HuH-7 (cell line): ENCODE results near the gene DNAI2.

ENCODE experiments used
- DNase-seq: peaks from one replicate; pipeline ENCODE4 v3.0.0; 2011; ENCODE audit warnings: low spot score

DNAI2 gene

GRCh38 chr17:74307984-74308773 is 34.1 kb downstream of the DNAI2 start:
- no peak for DNase-seq

DNA sequence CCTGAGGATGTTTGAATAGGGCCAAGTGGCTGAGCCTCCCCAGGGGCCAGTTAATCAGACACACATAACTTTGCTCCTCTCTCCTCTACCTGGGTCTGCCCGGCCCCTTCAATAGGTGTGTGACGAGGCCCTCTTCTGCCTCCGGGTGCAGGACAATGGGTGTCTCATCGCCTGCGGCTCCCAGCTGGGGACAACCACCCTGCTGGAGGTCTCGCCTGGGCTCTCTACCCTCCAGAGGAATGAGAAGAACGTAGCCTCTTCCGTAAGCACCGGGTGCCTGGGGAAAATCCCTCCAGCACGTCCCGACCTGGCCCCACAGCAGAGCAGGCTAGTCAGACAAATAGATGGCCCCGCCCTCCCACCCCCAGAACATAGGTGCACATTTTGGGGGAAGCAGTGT is 35.9 kb downstream of the DNAI2 start:
- DNase-seq = no peak

DNA sequence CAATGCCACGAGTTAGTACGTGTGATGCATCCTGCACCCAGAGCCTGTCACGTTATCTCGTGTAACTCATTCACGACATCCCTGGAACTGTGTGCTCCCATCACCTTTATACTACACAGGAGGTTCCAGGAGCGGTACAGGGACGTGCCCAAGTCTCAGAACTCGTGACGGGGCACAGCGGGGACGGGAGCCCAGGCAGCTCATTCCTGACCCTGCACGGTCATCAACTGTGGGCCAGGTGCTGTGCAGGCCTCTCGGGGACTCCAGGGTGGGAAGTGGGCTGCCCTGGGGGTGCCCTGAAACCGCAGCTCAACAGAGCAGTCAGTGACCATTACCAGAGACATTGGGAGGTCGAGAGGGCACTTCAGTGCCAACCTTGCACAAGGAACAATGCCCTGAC is 40.8 kb downstream of the DNAI2 start:
- DNase-seq = no peak

- no peak for DNase-seq
These were observed 42.2 kb downstream of the DNAI2 start for GRCh38 chr17:74316220-74316619.

- no peak for DNase-seq
These were observed 43.0 kb downstream of the DNAI2 start for GRCh38 chr17:74317071-74317470.

DNA sequence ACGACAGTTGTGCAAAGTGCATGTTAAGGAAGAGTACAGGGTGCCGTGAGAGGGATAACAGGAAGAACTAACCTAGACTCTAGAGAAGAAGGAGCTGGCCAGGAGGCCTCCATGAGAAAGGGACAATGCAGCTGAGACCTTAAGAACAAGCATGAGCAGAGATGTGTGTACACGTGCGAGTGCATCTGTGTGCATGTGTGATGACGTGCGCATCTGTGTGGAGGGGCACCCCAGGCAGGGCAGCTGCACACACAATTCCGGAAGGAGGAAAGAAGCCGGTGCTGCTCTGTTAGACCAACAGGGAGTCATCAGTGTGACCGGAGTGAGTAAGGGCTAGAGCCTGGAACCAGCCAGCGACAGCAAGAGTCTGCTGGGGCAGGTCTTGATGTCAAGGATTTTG is 44.4 kb downstream of the DNAI2 start:
- DNase-seq = no peak

GRCh38 chr17:74324521-74324920 is 50.5 kb downstream of the DNAI2 start:
- DNase-seq = no peak

GRCh38 chr17:74325376-74325742 is 51.3 kb downstream of the DNAI2 start:
- DNase-seq = no peak

DNA sequence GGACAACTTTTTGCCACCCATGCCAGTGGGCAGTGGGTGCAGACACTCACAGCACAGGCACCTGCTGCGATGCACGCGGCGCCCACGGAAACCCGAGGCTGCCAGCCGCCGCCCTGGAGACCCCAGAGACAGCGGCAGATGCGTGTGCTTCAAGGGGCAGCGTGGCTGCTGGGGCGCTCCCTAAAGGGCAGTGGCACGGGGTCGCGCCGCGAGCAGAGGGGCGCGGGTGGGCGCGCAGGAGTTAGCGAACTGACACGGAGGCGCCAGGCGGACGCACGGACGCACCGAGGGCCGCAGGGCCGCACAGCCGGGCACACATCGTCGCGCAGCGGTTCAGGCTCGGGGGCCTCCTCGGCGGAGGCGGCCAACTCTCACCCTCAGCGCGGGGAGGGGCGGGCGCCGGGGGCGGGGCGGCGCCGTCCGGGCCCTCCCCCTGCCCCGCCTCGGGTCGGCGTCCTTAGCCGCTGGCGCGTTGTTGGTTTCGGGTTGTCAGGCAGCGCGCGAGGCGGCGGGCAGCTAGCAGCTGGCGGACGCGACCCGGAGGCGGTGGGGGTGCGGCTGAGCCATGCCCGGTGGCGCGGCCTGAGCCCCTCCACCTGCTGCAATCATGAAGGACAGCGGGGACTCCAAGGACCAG is 51.8 kb downstream of the DNAI2 start, which contains the start of gene KIF19:
KIF19 (plus strand) TSS at position 484 of the 637 bp plus-strand sequence; CDS start at position 608, 124 bp downstream.
- DNase-seq = no peak

- DNase-seq = no peak
These were observed 52.5 kb downstream of the DNAI2 start for GRCh38 chr17:74326506-74326905.

DNA sequence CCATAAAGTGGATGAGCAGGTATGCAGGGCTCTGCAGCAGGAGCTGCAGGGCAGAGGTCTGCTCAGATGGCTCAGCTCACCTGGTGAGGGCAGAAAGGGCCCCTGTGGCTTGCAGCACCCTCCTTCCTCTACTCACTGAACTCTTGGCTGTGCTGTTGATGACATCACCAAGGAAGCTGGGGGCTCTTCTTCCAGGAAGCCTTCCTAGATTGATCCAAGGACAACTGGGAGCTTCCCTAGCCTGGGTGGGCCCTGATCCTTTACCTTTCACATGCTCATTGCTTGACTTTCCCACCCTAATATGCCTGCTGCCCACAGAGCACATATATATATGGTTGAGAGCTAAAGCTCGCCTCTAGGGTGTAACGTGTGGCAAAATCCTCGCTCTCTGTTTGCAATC is 54.5 kb downstream of the DNAI2 start:
- DNase-seq = no peak

- DNase-seq = no peak
These were observed 55.3 kb downstream of the DNAI2 start for GRCh38 chr17:74329378-74329777.

- no peak for DNase-seq
These were observed 56.4 kb downstream of the DNAI2 start for GRCh38 chr17:74330446-74330845.

- DNase-seq = no peak
These were observed 58.1 kb downstream of the DNAI2 start for GRCh38 chr17:74332017-74332650.

- DNase-seq = no peak
These were observed 58.8 kb downstream of the DNAI2 start for GRCh38 chr17:74332763-74333283.

DNA sequence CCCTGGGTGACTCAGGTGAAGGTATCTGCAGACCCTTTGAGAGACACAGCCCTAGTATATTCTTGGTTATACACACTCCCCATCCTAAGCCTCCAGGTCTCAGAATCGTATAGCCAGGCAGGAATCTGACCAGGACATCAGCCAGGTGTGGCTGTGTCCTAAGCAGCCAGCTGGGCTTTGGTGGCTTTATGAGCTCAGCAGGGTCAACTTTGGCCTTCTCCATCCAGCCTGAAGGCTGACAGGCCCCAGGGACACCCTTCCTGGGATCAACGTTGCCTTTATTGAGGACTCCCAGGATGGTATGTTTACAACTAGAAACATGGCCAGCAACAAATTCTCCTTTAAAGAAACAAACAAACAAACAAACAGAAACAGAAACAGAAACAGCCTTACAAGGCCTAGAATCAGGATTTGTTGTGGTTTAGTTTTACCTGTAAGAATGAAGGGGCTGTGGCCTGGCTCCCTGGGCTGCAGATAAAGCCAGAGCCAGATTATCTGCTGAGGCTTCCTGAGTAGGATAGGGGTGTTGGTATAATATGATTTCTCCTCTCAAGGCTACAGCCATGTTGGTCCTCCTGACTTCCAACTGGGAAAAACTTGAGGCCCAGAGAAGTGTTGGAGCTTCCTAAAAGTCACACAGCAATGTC is 60.5 kb downstream of the DNAI2 start:
- no peak for DNase-seq

DNA sequence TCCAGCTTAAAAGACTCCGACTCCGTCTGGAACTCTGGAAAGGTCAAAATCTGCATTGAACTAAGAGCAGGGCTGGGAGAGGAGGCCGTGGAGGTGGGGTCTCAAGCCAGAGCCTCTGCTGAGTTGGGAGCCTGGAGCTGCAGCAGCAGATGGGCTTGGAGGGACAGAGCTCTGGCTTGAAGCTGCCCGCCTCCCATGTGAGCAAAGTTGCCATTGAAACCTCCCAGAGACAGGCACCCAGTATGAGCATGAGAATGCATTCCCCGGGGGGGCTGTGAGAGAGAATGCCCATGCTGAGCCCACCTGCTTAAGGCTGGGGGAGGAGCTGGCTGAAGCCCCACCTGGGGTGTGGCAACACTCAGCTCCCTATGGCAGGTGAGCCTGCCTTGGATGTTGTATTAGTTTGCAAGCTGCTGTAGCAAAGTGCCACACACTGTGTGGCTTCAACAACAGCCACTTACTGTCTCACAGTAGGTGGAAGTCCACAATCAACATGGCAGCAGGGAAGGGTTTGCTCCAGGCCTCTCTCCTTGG is 61.6 kb downstream of the DNAI2 start:
- no peak for DNase-seq

GRCh38 chr17:74336307-74336706 is 62.3 kb downstream of the DNAI2 start:
- DNase-seq = no peak

DNA sequence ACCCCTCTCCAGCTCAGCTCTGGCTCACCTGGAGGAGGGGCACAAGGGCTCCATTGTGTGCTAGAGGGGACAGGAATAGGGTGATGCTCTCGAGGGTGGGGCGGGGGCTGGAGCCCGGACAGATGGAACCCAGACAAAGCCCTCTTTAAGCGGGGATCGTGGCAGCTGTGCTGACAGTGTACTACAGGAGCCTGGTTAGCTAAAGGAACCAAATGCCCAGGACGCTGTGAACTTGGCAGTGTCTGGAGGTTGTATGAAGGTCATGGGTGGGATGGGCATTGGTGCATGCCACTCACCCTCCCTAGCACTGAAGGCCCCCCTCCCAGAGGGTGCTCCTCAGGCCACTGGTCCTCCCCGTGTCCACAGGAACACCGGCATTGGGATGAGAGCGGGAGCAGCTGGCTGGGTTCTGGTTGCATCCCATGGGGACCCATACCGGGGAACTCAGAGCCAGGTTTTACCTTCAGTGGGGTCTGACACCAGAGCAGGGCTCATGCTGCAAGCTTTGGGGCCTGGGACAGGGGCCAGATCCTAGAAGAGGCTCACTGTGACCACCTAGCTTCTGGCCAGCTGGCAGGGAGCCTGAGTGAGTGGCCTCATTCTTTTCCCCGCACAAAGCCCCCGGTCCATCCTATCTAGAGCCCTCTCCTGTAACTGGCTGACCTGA is 63.9 kb downstream of the DNAI2 start:
- DNase-seq = no peak

DNA sequence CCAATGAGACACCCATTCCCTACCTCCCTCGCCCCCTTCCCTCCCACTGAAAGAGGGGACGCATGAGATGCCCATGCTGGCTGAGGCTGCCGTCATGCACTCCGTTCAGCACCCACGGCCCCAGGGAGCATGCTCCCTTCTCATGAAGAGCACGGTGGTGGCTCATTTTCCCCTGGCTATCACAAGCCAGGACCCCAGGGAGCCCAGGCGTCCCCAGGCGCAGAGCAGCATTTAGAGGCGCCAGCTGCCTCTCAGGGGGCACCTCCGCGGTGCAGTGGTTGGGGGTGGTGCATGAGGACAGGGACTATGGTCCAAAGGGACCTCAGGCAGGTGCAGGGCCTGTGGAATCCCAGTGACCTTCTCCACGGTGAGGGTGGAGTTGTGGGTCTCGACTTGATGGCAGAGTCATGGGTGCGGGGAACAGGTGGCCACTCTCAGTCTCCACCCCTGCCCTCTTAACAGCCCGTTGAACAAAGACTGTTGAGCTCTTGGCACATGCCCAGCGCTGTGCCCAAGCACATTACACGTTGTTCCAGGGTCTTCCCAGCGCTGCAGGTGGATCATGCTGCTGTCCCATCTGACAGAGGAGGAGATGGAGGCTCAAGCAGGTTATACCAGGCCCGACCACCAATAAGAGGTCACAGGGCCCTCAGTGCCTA is 65.6 kb downstream of the DNAI2 start:
- DNase-seq = no peak

DNA sequence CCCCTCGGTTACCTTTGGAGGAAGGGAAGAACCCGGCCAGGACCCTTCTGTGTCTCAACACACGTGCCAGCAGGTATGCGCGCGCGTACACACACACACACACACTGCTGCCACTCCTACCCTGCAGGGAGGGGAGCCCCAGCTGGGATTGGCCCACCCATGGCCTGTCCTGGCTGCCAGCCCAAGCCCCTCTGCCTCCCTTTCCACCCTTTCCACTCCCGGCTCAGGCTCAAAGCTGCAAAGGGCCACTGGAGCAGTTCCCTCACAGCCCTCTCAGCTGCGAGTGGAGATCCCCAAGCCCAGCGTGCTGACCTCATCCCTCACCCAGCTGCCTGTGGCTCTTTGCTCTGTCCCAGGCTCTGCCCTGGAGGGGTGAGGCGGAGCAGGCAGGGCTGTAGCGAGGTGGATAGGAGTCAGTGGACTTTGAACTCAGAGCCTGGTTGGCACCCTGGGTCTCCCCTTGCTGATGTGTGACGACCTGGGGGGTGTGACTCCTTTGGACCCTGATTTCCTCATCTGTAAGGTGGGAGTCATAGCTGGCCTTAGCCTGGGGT is 66.5 kb downstream of the DNAI2 start:
- peak; percentile 63 for DNase-seq
